HepG2 (cell line): ENCODE measurements around the gene AS3MT. TPM values are rescaled to one million over a fixed set of nuclear protein-coding genes. Genes with fewer than 3 reads are reported as not detected.
"Not testable (repeated sequence)": the region's sequence is repeated elsewhere in the genome, so short reads cannot be mapped to it uniquely, and the experiment has no call there.

Experiments used
- ATAC-seq: fragments of 200-7000 bp; cut with Tn5 transposase; 3 replicates; pipeline ENCODE4 v1.9.1; 2020; ENCODE audit warnings: mild to moderate bottlenecking, moderate library complexity
- BruUV-seq: library from RNA; stranded (reverse); fragments of 400-500 nt; replicated peaks from 2 replicates; lab custom pipeline; 2021; lab: Mats Ljungman, UMichigan
- CTCF ChIA-PET: fragments of 300-600 bp; formaldehyde crosslinking; extraction: SDS; loops from one replicate; lab custom pipeline; 2021; ENCODE audit warnings: low total read pairs, inconsistent platforms, low intra/inter-chr PET ratio; lab: Yijun Ruan, JAX
- POLR2A ChIA-PET: fragments of 350-600 bp; sonication (Branson Sonifier 250); formaldehyde crosslinking; loops from one replicate; lab custom pipeline; 2020; ENCODE audit warnings: antibody characterized with exemption, inconsistent platforms; lab: Yijun Ruan, JAX
- DNase-seq: peaks from one replicate; pipeline ENCODE4 v3.0.0-alpha.2; 2015; ENCODE audit warnings: low spot score
- FAIRE-seq: peaks from 3 replicates; lab custom pipeline; 2011; peaks lifted over from hg19 to GRCh38; lab: Jason Lieb, UNC
- H2AFZ ChIP-seq: one replicate; pipeline ENCODE4 v1.6.1; 2011; ENCODE audit warnings: low read length, inconsistent platforms
- H3K27ac ChIP-seq: fragments of 300-600 bp; 3 replicates; pipeline ENCODE4 v1.8.0; 2011; ENCODE audit warnings: mixed run types, mild to moderate bottlenecking, mixed read lengths, low read length, inconsistent platforms; ENCODE audit not compliant: insufficient read depth; ENCODE audit errors: extremely low read length
- H3K27me3 ChIP-seq, 2 experiments: fragments of 200-600 bp in 1 of 2; 2 replicates in 1 of 2; 3 replicates in 1 of 2; pipeline versions ENCODE4 v1.6.0 to v1.8.0; 2011; ENCODE audit warnings: low read length in 2 of 2, mild to moderate bottlenecking in 2 of 2, moderate library complexity in 2 of 2, inconsistent platforms in 1 of 2; ENCODE audit not compliant: insufficient read depth in 2 of 2, control insufficient read depth in 1 of 2
- H3K36me3 ChIP-seq, 2 experiments: fragments of 200-600 bp in 1 of 2; replicated peaks in 1 of 2; 2 replicates in 1 of 2; 3 replicates in 1 of 2; pipeline versions ENCODE4 v1.5.1 to v1.8.0; 2011; ENCODE audit warnings: low read length in 2 of 2, inconsistent platforms in 1 of 2; ENCODE audit not compliant: insufficient read depth in 2 of 2, control insufficient read depth in 1 of 2
- H3K4me1 ChIP-seq: 2 replicates; pipeline ENCODE4 v1.5.1; 2012; ENCODE audit warnings: low read length, inconsistent platforms; ENCODE audit not compliant: insufficient read depth
- H3K4me2 ChIP-seq: 2 replicates; pipeline ENCODE4 v1.6.0; 2011; ENCODE audit warnings: low read depth, low read length, inconsistent platforms
- H3K4me3 ChIP-seq, 3 experiments: fragments of 200-600 bp in 1 of 3; sonication (generic), shearing (Covaris generic) in 1 of 3; replicated peaks in 1 of 3; 2 replicates each; pipeline ENCODE4 v1.5.1; 2011 to 2016; ENCODE audit warnings: low read length in 3 of 3, inconsistent platforms in 2 of 3, low read depth in 2 of 3, mild to moderate bottlenecking in 2 of 3, control low read depth in 1 of 3, mixed read lengths in 1 of 3; ENCODE audit not compliant: insufficient read depth in 1 of 3
- H3K79me2 ChIP-seq: one replicate; pipeline ENCODE4 v1.6.1; 2011; ENCODE audit warnings: low read length, inconsistent platforms; ENCODE audit not compliant: insufficient read depth
- H3K9ac ChIP-seq: 2 replicates; pipeline ENCODE4 v1.6.0; 2011; ENCODE audit warnings: mild to moderate bottlenecking, low read depth, low read length, inconsistent platforms; ENCODE audit not compliant: insufficient read depth
- H3K9me3 ChIP-seq: 2 replicates; pipeline ENCODE4 v1.5.1; 2012; ENCODE audit warnings: mild to moderate bottlenecking, low read length
- H4K20me1 ChIP-seq: 2 replicates; pipeline ENCODE4 v1.6.0; 2011; ENCODE audit warnings: inconsistent platforms, mild to moderate bottlenecking, low read length, moderate library complexity; ENCODE audit not compliant: insufficient read depth
- BHLHE40 ChIP-seq: IDR thresholded peaks from 2 replicates; pipeline ENCODE4 v1.6.1; 2011; ENCODE audit warnings: low read length, improper control_type of control experiment
- CREM ChIP-seq, 2 experiments: sonication (generic) in 1 of 2; formaldehyde crosslinking in 1 of 2; IDR thresholded peaks; 2 replicates each; pipeline versions ENCODE4 v1.4.0 to v1.6.1; 2016 to 2020; ENCODE audit warnings: antibody characterized with exemption in 1 of 2, mild to moderate bottlenecking in 1 of 2, missing genetic modification reagents in 1 of 2
- EP300 ChIP-seq, 3 experiments: sonication (generic) in 1 of 3; formaldehyde crosslinking in 1 of 3; IDR thresholded peaks; 2 replicates each; pipeline versions ENCODE4 v1.5.1 to v1.6.1; 2011 to 2020; ENCODE audit warnings: low read depth in 2 of 3, low read length in 2 of 3, borderline replicate concordance in 1 of 3, improper control_type of control experiment in 1 of 3, mild to moderate bottlenecking in 1 of 3, missing genetic modification reagents in 1 of 3, moderate library complexity in 1 of 3
- HNF4G ChIP-seq, 2 experiments: sonication (generic) in 1 of 2; formaldehyde crosslinking in 1 of 2; IDR thresholded peaks; 2 replicates each; pipeline versions ENCODE4 v1.4.0 to v1.6.1; 2011 to 2020; ENCODE audit warnings: borderline replicate concordance in 2 of 2, low read depth in 2 of 2, mild to moderate bottlenecking in 2 of 2, low read length in 1 of 2, missing genetic modification reagents in 1 of 2, moderate library complexity in 1 of 2
- MED1 ChIP-seq: sonication (generic); formaldehyde crosslinking; IDR thresholded peaks from 2 replicates; pipeline ENCODE4 v1.4.0; 2020; ENCODE audit warnings: missing genetic modification reagents
- NCOR1 ChIP-seq: fragments of 200-600 bp; sonication (generic); IDR thresholded peaks from 2 replicates; pipeline ENCODE4 v1.7.0; 2017; ENCODE audit warnings: antibody characterized with exemption, low read length, borderline replicate concordance
- NR2C2 ChIP-seq: sonication (generic); formaldehyde crosslinking; IDR thresholded peaks from 2 replicates; pipeline ENCODE4 v1.4.0; 2020; ENCODE audit warnings: missing genetic modification reagents, mild to moderate bottlenecking, moderate library complexity, borderline replicate concordance
- POGZ ChIP-seq: sonication (generic); formaldehyde crosslinking; IDR thresholded peaks from 2 replicates; pipeline ENCODE4 v1.4.0; 2020; ENCODE audit warnings: mild to moderate bottlenecking, missing genetic modification reagents
- REXO4 ChIP-seq: sonication (generic); formaldehyde crosslinking; IDR thresholded peaks from 2 replicates; pipeline ENCODE4 v1.8.0; 2022; ENCODE audit warnings: missing genetic modification reagents, mild to moderate bottlenecking, borderline replicate concordance
- SOX5 ChIP-seq: IDR thresholded peaks from 2 replicates; pipeline ENCODE4 v1.6.1; 2016; ENCODE audit warnings: borderline replicate concordance
- TRIM24 ChIP-seq: sonication (generic); formaldehyde crosslinking; IDR thresholded peaks from 2 replicates; pipeline ENCODE4 v1.8.0; 2022; ENCODE audit warnings: mild to moderate bottlenecking, missing genetic modification reagents
- ZFX ChIP-seq: sonication (generic); formaldehyde crosslinking; IDR thresholded peaks from 2 replicates; pipeline ENCODE4 v1.4.0; 2020; ENCODE audit warnings: mild to moderate bottlenecking, low read depth, missing genetic modification reagents, moderate library complexity
- WGBS: methylation state at CpG from one replicate; pipeline ENCODE4 v1.1.6; 2017; ENCODE audit warnings: low lambda C conversion rate; 5-methylcytosine and 5-hydroxymethylcytosine counted together
- in situ Hi-C: cut with HindIII; loops from 2 replicates; pipeline ENCODE4 v1.10.0; 2017; ENCODE audit warnings: low pct_unique_long_range_greater_than_20kb; ENCODE audit not compliant: extremely low pct_ligation_motif_present
- intact Hi-C: fragments of 100-400 bp; cut with micrococcal nuclease; formaldehyde crosslinking; loops from one replicate; pipeline ENCODE4 v1.10.0; 2022; ENCODE audit not compliant: unreplicated experiment
- polyA plus RNA-seq, 8 experiments: library from polyadenylated mRNA; depleted of rRNA in 3 of 8; stranded (reverse) in 7 of 8; unstranded in 1 of 8; fragments of >200 nt; fragmentation: Illumina TruSeq in 4 of 8; extraction: Trizol in 4 of 8; gene quantifications; 2 replicates each; pipeline versions ENCODE4 v1.2.1 to v1.2.3, GENCODE V29; 2011 to 2016; ENCODE audit warnings: low read depth in 4 of 8, missing spikeins in 1 of 8, mixed read lengths in 1 of 8; ENCODE audit not compliant: insufficient read depth in 1 of 8
- total RNA-seq, 5 experiments: library from RNA; depleted of rRNA; stranded (reverse); fragments of >200 nt; fragmentation: Illumina TruSeq; extraction: Trizol; gene quantifications; 2 replicates each; pipeline ENCODE4 v1.2.3, GENCODE V29; 2016; ENCODE audit warnings: low read depth in 1 of 5
- TF ChIP-seq, protein P1 (sequence below): IDR thresholded peaks from 2 replicates; pipeline ENCODE4 v1.6.1; 2018; ENCODE audit warnings: missing genetic modification reagents, mild to moderate bottlenecking, missing compliant biosample characterization

AS3MT gene
- total and polyA plus RNA-seq, 2 of the 13 experiments (the other 11 are each of a cell fraction or from before 2014, with no cell fraction given) = 8.7 to 17.4 TPM

- no peak within 1 kb of the TSS for H3K4me3 ChIP-seq
- H3K27me3 ChIP-seq = no peaks in the 10 kb centered on the region; a peak in 1 of 5 replicates
- no peak for FAIRE-seq
- in situ Hi-C loops = loop anchor here (5.0 kb wide), 1 partner anchor 80 kb away; the partner anchor contains the start of gene CNNM2
- WGBS = 26% methylated on average over 3 of the region's 5 CpGs
- TF ChIP-seq REXO4 (CRISPR knock-in tag) (no peak), BHLHE40 (no peak), ZFX (CRISPR knock-in tag) (no peak)
- TF ChIP-seq, protein P1, sequence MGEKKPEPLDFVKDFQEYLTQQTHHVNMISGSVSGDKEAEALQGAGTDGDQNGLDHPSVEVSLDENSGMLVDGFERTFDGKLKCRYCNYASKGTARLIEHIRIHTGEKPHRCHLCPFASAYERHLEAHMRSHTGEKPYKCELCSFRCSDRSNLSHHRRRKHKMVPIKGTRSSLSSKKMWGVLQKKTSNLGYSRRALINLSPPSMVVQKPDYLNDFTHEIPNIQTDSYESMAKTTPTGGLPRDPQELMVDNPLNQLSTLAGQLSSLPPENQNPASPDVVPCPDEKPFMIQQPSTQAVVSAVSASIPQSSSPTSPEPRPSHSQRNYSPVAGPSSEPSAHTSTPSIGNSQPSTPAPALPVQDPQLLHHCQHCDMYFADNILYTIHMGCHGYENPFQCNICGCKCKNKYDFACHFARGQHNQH (CRISPR knock-in tag) = no peak
- H3K9ac ChIP-seq = no peak within 1 kb of the TSS
- intact Hi-C loops = no loop called here
- ATAC-seq = no peak
- no peak for DNase-seq
- H3K79me2 ChIP-seq = no peaks in the 10 kb centered on the region
- CTCF ChIA-PET = interaction anchor here (0.9 kb wide), 1 partner anchor 233 kb away, joined by 3 read pairs; no protein-coding TSS in a partner anchor
- H3K4me1 ChIP-seq = peaks cover 25% of the 10 kb centered on the region
- no peaks in the 10 kb centered on the region for H4K20me1 ChIP-seq
- peaks cover 13% of the 10 kb centered on the region; the same call in 1 of the 2 replicates for H3K9me3 ChIP-seq
- no peaks in the 10 kb centered on the region for H3K36me3 ChIP-seq
- no TSS peak for BruUV-seq
- no peak within 1 kb of the TSS for H2AFZ ChIP-seq
- POLR2A ChIA-PET = interaction anchor here (0.6 to 1.7 kb wide), 7 partner anchors 8 to 207 kb away, joined by 3 to 8 read pairs (median 4); partner anchors contain the start of genes BORCS7 and CNNM2
- H3K27ac ChIP-seq = no peak within 1 kb of the TSS
- H3K4me2 ChIP-seq = no peak within 1 kb of the TSS; the same call in 1 of the 2 replicates
Measured at GRCh38 chr10:102837230-102837721, 32.0 kb upstream of the AS3MT start, which contains the start of gene CYP17A1. Gene CYP17A1 (minus strand): TSS chr10:102837413. CDS start chr10:102837361, 52 bp downstream.

- H3K4me2 ChIP-seq; H3K79me2 ChIP-seq; H3K27ac ChIP-seq; ATAC-seq; FAIRE-seq; H3K36me3 ChIP-seq; intact Hi-C loops; H4K20me1 ChIP-seq; H3K4me3 ChIP-seq; H2AFZ ChIP-seq; H3K27me3 ChIP-seq; DNase-seq; CTCF ChIA-PET; BruUV-seq; H3K9ac ChIP-seq; TF ChIP-seq EP300 (CRISPR knock-in tag; IDR thresholded peaks at IDR 0.05; ENCODE audit: borderline replicate concordance); CREM (CRISPR knock-in tag; IDR thresholded peaks at IDR 0.05): not testable (repeated sequence)
- 43% methylated on average over 8 of the region's 9 CpGs for WGBS
- in situ Hi-C loops = loop anchor here (5.0 kb wide), 1 partner anchor 79 kb away; the partner anchor contains the start of gene CNNM2
- peaks cover 33% of the 10 kb centered on the region for H3K4me1 ChIP-seq
- POLR2A ChIA-PET = interaction anchor here (1.7 kb wide), 1 partner anchor 16 kb away, joined by 8 read pairs; the partner anchor contains the start of gene BORCS7
- peaks cover 13% of the 10 kb centered on the region; the same call in 1 of the 2 replicates for H3K9me3 ChIP-seq
- TF ChIP-seq POGZ (CRISPR knock-in tag) = peak; percentile 61; the same call in 1 of the 2 replicates
- TF ChIP-seq EP300 (IDR thresholded peaks at IDR 0.05; ENCODE audit: low read depth in 2 of 2, low read length in 2 of 2) = 0 out of 4 replicates have a peak, but pooled peaks of 1 of the 2 experiments have one; percentile 32
- TF ChIP-seq HNF4G (IDR thresholded peaks at IDR 0.05; ENCODE audit: borderline replicate concordance, low read depth, low read length) = peak; percentile 68
- 0 out of 2 replicates have a peak, but pooled peaks have one; percentile 49 for TF ChIP-seq HNF4G (CRISPR knock-in tag; IDR thresholded peaks at IDR 0.05; ENCODE audit: borderline replicate concordance, low read depth)
- TF ChIP-seq NCOR1 = peak; percentile 68
- peak; percentile 52 for TF ChIP-seq NR2C2
- TF ChIP-seq SOX5 (CRISPR knock-in tag) = 0 out of 2 replicates have a peak, but pooled peaks have one; percentile 25
- peak; percentile 18; the same call in 1 of the 2 replicates for TF ChIP-seq CREM (IDR thresholded peaks at IDR 0.05)
- peak; percentile 94 for TF ChIP-seq TRIM24 (CRISPR knock-in tag)
- 0 out of 2 replicates have a peak, but pooled peaks have one; percentile 18 for TF ChIP-seq MED1 (CRISPR knock-in tag)
Measured at GRCh38 chr10:102838276-102838927, 30.9 kb upstream of the AS3MT start.
